ENCODE results near the gene SUSD4. TPM values are rescaled to one million over a fixed set of nuclear protein-coding genes. Genes with fewer than 3 reads are reported as not detected.

The SUSD4 gene
- total RNA-seq, 1 donor from 2014 or later, result not detected

GRCh38 chr1:223214261-223214807 is 149.6 kb downstream of the SUSD4 start:
- H3K4me3 ChIP-seq, result no peak overlapping the region
- no peak for DNase-seq (ENCODE audit: low spot score in 2 of 2)
- no peaks in the 10 kb centered on the region for H3K9me3 ChIP-seq
- no peak overlapping the region for H3K27ac ChIP-seq
- no peaks in the 10 kb centered on the region for H3K4me1 ChIP-seq
- H3K27me3 ChIP-seq, result no peaks in the 10 kb centered on the region
- H3K36me3 ChIP-seq, result no peaks in the 10 kb centered on the region
- no peak for TF ChIP-seq CTCF (IDR thresholded peaks at IDR 0.05)
- intact Hi-C loops (cut with DNase I), result no loop called here

- DNase-seq (ENCODE audit: low spot score in 2 of 2), result no peak
- Histone ChIP-seq H3K27ac (no peak overlapping the region), H3K4me1 (no peaks in the 10 kb centered on the region), H3K9me3 (no peaks in the 10 kb centered on the region), H3K27me3 (no peaks in the 10 kb centered on the region), H3K4me3 (no peak overlapping the region), H3K36me3 (no peaks in the 10 kb centered on the region)
- no peak for TF ChIP-seq CTCF (IDR thresholded peaks at IDR 0.05)
- intact Hi-C loops (cut with DNase I), result no loop called here
Measured at GRCh38 chr1:223212441-223212840, 151.5 kb downstream of the SUSD4 start.

- intact Hi-C loops (cut with DNase I), result no loop called here
- H3K4me1 ChIP-seq, result no peaks in the 10 kb centered on the region
- no peaks in the 10 kb centered on the region for H3K27me3 ChIP-seq
- DNase-seq (ENCODE audit: low spot score in 2 of 2), result no peak
- H3K27ac ChIP-seq, result no peak overlapping the region
- no peak for TF ChIP-seq CTCF (IDR thresholded peaks at IDR 0.05)
- H3K4me3 ChIP-seq, result no peak overlapping the region
- no peaks in the 10 kb centered on the region for H3K9me3 ChIP-seq
- H3K36me3 ChIP-seq, result no peaks in the 10 kb centered on the region
Measured at GRCh38 chr1:223211323-223211985, 152.5 kb downstream of the SUSD4 start.

GRCh38 chr1:223210788-223211120 is 153.2 kb downstream of the SUSD4 start:
- no peaks in the 10 kb centered on the region for H3K27me3 ChIP-seq

GRCh38 chr1:223209992-223210787 is 153.8 kb downstream of the SUSD4 start:
- Histone ChIP-seq H3K4me3 (no peak overlapping the region), H3K4me1 (no peaks in the 10 kb centered on the region), H3K27ac (no peak overlapping the region), H3K27me3 (no peaks in the 10 kb centered on the region), H3K36me3 (no peaks in the 10 kb centered on the region), H3K9me3 (no peaks in the 10 kb centered on the region)
- no peak for DNase-seq (ENCODE audit: low spot score in 2 of 2)
- intact Hi-C loops (cut with DNase I), result no loop called here
- no peak for TF ChIP-seq CTCF (IDR thresholded peaks at IDR 0.05)

More at GRCh38 chr1:223210788-223211120, 153.2 kb downstream of the SUSD4 start:
- H3K36me3 ChIP-seq, result no peaks in the 10 kb centered on the region
- intact Hi-C loops (cut with DNase I), result no loop called here
- no peak for DNase-seq (ENCODE audit: low spot score in 2 of 2)
- no peak overlapping the region for H3K27ac ChIP-seq
- no peak for TF ChIP-seq CTCF (IDR thresholded peaks at IDR 0.05)
- H3K4me3 ChIP-seq, result no peak overlapping the region
- no peaks in the 10 kb centered on the region for H3K4me1 ChIP-seq
- no peaks in the 10 kb centered on the region for H3K9me3 ChIP-seq

All from ascending aorta (tissue), 2 donors.